ENCODE results near the gene WNT5A. TPM values are rescaled to one million over a fixed set of nuclear protein-coding genes. Genes with fewer than 3 reads are reported as not detected.

Gene WNT5A
- 27.2 TPM for total RNA-seq
- long read RNA-seq, full-length matches to known transcripts = 6 of 26 reads
- long read RNA-seq, partial matches to known transcripts = 3 of 26 reads
- long read RNA-seq, other reads (novel, unspliced or antisense) = 17 of 26 reads

GRCh38 chr3:55486857-55487380, at the start of gene WNT5A:
Gene WNT5A, minus strand, starts transcription at chr3:55487306. Its CDS starts 321 bp downstream, at chr3:55486985.
- Histone ChIP-seq H3K36me3 (no peaks in the 10 kb centered on the region), H3K4me1 (peaks cover 25% of the 10 kb centered on the region), H3K27me3 (ENCODE audit: low read depth) (peaks cover 66% of the 10 kb centered on the region), H3K9me3 (no peaks in the 10 kb centered on the region), H3K27ac (peak within 1 kb of the TSS; percentile 78), H3K4me3 (peak within 1 kb of the TSS; percentile 68)
- no peak for TF ChIP-seq CTCF (IDR thresholded peaks at IDR 0.05)
- DNase-seq (peak; percentile 67), ATAC-seq (peak; percentile 31 to 39)
- intact Hi-C loops (cut with DNase I) = no loop called here

GRCh38 chr3:55534876-55535275, 47.8 kb upstream of the WNT5A start:
- TF ChIP-seq CTCF (IDR thresholded peaks at IDR 0.05) = no peak
- no peaks in the 10 kb centered on the region for H3K36me3 ChIP-seq
- intact Hi-C loops (cut with DNase I) = no loop called here
- DNase-seq (no peak), ATAC-seq (no peak)
- no peaks in the 10 kb centered on the region for H3K9me3 ChIP-seq
- H3K4me3 ChIP-seq = no peak overlapping the region
- H3K4me1 ChIP-seq = no peaks in the 10 kb centered on the region
- H3K27me3 ChIP-seq (ENCODE audit: low read depth) = no peaks in the 10 kb centered on the region
- no peak overlapping the region for H3K27ac ChIP-seq

GRCh38 chr3:55532806-55533205, 45.7 kb upstream of the WNT5A start:
- no peak for ATAC-seq
- TF ChIP-seq CTCF (IDR thresholded peaks at IDR 0.05) = no peak

GRCh38 chr3:55531321-55531720, 44.2 kb upstream of the WNT5A start:
- ATAC-seq (no peak), DNase-seq (no peak)
- intact Hi-C loops (cut with DNase I) = no loop called here
- Histone ChIP-seq H3K27me3 (ENCODE audit: low read depth) (no peaks in the 10 kb centered on the region), H3K4me3 (no peak overlapping the region), H3K27ac (no peak overlapping the region), H3K9me3 (no peaks in the 10 kb centered on the region), H3K4me1 (no peaks in the 10 kb centered on the region), H3K36me3 (no peaks in the 10 kb centered on the region)
- no peak for TF ChIP-seq CTCF (IDR thresholded peaks at IDR 0.05)

More at GRCh38 chr3:55532806-55533205, 45.7 kb upstream of the WNT5A start:
- no peak overlapping the region for H3K27ac ChIP-seq
- H3K4me1 ChIP-seq = no peaks in the 10 kb centered on the region
- H3K36me3 ChIP-seq = no peaks in the 10 kb centered on the region
- intact Hi-C loops (cut with DNase I) = no loop called here
- no peaks in the 10 kb centered on the region for H3K9me3 ChIP-seq
- no peaks in the 10 kb centered on the region for H3K27me3 ChIP-seq (ENCODE audit: low read depth)
- no peak overlapping the region for H3K4me3 ChIP-seq
- DNase-seq = no peak

- intact Hi-C loops (cut with DNase I) = no loop called here
- no peak for TF ChIP-seq CTCF (IDR thresholded peaks at IDR 0.05)
- no peaks in the 10 kb centered on the region for H3K27me3 ChIP-seq (ENCODE audit: low read depth)
- no peaks in the 10 kb centered on the region for H3K4me1 ChIP-seq
- H3K4me3 ChIP-seq = no peak overlapping the region
- H3K9me3 ChIP-seq = no peaks in the 10 kb centered on the region
- DNase-seq (no peak), ATAC-seq (no peak)
- no peaks in the 10 kb centered on the region for H3K36me3 ChIP-seq
- H3K27ac ChIP-seq = no peak overlapping the region
Measured at GRCh38 chr3:55527361-55527760, 40.3 kb upstream of the WNT5A start.

Data from lower lobe of right lung (tissue), 2 donors.